ENCODE results near the gene FAM50B. TPM values are rescaled to one million over a fixed set of nuclear protein-coding genes. Genes with fewer than 3 reads are reported as not detected.

Gene FAM50B
- total and polyA plus RNA-seq, 2 of the 4 experiments (the other 2 are of a cell fraction): 4.1 to 7.4 TPM

DNA sequence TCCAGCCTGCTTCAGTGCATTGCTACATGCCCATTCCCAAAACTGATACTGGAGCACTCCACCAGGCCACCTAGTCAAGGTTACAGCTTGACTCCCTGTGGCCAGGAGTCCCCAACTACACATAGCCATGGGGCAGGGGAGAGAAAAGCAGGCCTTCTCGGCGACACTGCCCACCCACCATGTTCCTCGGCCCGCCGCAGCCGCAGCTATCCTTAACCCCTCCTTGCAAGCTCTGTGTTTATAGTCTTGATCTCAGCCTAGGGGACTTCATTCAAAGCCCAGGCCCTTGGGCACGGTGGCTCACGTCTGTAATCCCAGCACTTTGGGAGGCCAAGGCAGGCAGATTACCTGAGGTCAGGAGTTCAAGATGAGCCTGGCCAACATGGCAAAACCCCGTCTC is 39.2 kb upstream of the FAM50B start:
- ATAC-seq (ENCODE audit: low read depth): no peak
- no TSS peak for BruUV-seq (replicated peaks)
- Histone ChIP-seq H4K91ac (ENCODE audit: insufficient read depth, low read depth, low read length) (peak overlapping the region; percentile 82), H3K9ac (ENCODE audit: low read depth, low read length) (no peak overlapping the region), H3K9me3 (ENCODE audit: control insufficient read depth, insufficient read depth, low read length) (no peaks in the 10 kb centered on the region), H2BK20ac (ENCODE audit: low read depth, low read length) (peak overlapping the region; percentile 66), H3K4me2 (ENCODE audit: low read depth, low read length) (no peak overlapping the region), H4K5ac (ENCODE audit: low read depth, low read length) (no peak overlapping the region), H2AK5ac (ENCODE audit: low read depth, low read length) (peak overlapping the region; percentile 93), H4K20me1 (ENCODE audit: insufficient read depth, low read length) (no peaks in the 10 kb centered on the region), H3K9me1 (ENCODE audit: insufficient read depth, low read length) (peaks cover 36% of the 10 kb centered on the region), H2AK9ac (replicated peaks; ENCODE audit: low read depth, low read length, poor library complexity) (peak overlapping the region; percentile 17), H3K27ac (ENCODE audit: insufficient read depth, low read length) (no peak overlapping the region), H2BK5ac (ENCODE audit: low read depth, low read length, poor library complexity, severe bottlenecking) (peak overlapping the region; percentile 52), H3K14ac (replicated peaks; ENCODE audit: low read depth, low read length) (no peak overlapping the region; the same call in 1 of the 2 replicates), H2AFZ (replicated peaks; ENCODE audit: low read length, poor library complexity) (peak overlapping the region; percentile 72), H3K4me3 (ENCODE audit: insufficient read depth, low read depth, low read length) (no peak overlapping the region), H2BK15ac (ENCODE audit: low read depth, low read length) (peak overlapping the region; percentile 94), H3K56ac (ENCODE audit: extremely low read depth, insufficient read depth, low read length) (no peak overlapping the region), H3K36me3 (ENCODE audit: control insufficient read depth, insufficient read depth, low read length) (no peaks in the 10 kb centered on the region), H3K4ac (ENCODE audit: low read depth, low read length) (peak overlapping the region; percentile 92), H3K23ac (ENCODE audit: low read depth, low read length) (0 out of 2 replicates have a peak overlapping the region, but pooled peaks have one; percentile 38), H4K8ac (ENCODE audit: low read depth in 2 of 2, low read length in 2 of 2) (peak overlapping the region in 1 of 2 experiments; percentile 22; a peak in 1 of 4 replicates), H3K79me1 (ENCODE audit: low read depth in 1 of 2, low read length in 2 of 2) (peaks cover 0 to 17% of the 10 kb centered on the region in 2 experiments; a peak in 1 of 4 replicates), H2BK120ac (ENCODE audit: low read depth, low read length) (peak overlapping the region; percentile 85), H3K4me1 (ENCODE audit: control insufficient read depth, insufficient read depth, low read length) (peaks cover 24% of the 10 kb centered on the region), H3K27me3 (ENCODE audit: control insufficient read depth, insufficient read depth, low read length) (no peaks in the 10 kb centered on the region), H3K18ac (ENCODE audit: low read depth, low read length) (no peak overlapping the region)
- dilution Hi-C loops (cut with HindIII; ENCODE audit: low sequenced_read_pairs, unreplicated experiment): no loop called here
- CTCF ChIA-PET: interaction anchor here (1.2 to 1.5 kb wide), 2 partner anchors 74 to 168 kb away, joined by 3 read pairs; no protein-coding TSS in a partner anchor
- POLR2A ChIA-PET (ENCODE audit: unreplicated experiment): interaction anchor here (0.5 kb wide), 1 partner anchor 180 kb away, joined by 5 read pairs; no protein-coding TSS in a partner anchor
- in situ Hi-C loops (cut with MboI; ENCODE audit: low sequenced_read_pairs): loop anchor here (10.0 kb wide), 1 partner anchor 55 kb away; the partner anchor contains the start of gene PXDC1
- 80% methylated on average over 7 of the region's 9 CpGs; no CpG with 5 or more reads in 1 of the 2 experiments for WGBS, 2 experiments (ENCODE audit: extremely low coverage in 2 of 2, insufficient read length in 1 of 2)
- intact Hi-C loops (cut with micrococcal nuclease): loop anchor here (5.0 kb wide), 1 partner anchor 32 kb away; no protein-coding TSS in a partner anchor
- TF ChIP-seq RCOR1 (IDR thresholded peaks at IDR 0.05; ENCODE audit: insufficient replicate concordance, low read length): no peak
- no peak for TF ChIP-seq CEBPB (IDR thresholded peaks at IDR 0.05; ENCODE audit: low read depth, low read length)
- TF ChIP-seq FOS (IDR thresholded peaks at IDR 0.05; ENCODE audit: low read depth, low read length): no peak
- TF ChIP-seq BHLHE40 (IDR thresholded peaks at IDR 0.05; ENCODE audit: low read depth, low read length): no peak
- TF ChIP-seq, protein P1, sequence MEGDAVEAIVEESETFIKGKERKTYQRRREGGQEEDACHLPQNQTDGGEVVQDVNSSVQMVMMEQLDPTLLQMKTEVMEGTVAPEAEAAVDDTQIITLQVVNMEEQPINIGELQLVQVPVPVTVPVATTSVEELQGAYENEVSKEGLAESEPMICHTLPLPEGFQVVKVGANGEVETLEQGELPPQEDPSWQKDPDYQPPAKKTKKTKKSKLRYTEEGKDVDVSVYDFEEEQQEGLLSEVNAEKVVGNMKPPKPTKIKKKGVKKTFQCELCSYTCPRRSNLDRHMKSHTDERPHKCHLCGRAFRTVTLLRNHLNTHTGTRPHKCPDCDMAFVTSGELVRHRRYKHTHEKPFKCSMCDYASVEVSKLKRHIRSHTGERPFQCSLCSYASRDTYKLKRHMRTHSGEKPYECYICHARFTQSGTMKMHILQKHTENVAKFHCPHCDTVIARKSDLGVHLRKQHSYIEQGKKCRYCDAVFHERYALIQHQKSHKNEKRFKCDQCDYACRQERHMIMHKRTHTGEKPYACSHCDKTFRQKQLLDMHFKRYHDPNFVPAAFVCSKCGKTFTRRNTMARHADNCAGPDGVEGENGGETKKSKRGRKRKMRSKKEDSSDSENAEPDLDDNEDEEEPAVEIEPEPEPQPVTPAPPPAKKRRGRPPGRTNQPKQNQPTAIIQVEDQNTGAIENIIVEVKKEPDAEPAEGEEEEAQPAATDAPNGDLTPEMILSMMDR (conservative IDR thresholded peaks at IDR 0.05; ENCODE audit: low read depth, low read length): no peak
- TF ChIP-seq RFX5 (IDR thresholded peaks at IDR 0.05; ENCODE audit: low read depth, low read length): no peak
- TF ChIP-seq POLR2A (IDR thresholded peaks at IDR 0.05; ENCODE audit: low read depth, low read length): no peak
- TF ChIP-seq, protein P2, sequence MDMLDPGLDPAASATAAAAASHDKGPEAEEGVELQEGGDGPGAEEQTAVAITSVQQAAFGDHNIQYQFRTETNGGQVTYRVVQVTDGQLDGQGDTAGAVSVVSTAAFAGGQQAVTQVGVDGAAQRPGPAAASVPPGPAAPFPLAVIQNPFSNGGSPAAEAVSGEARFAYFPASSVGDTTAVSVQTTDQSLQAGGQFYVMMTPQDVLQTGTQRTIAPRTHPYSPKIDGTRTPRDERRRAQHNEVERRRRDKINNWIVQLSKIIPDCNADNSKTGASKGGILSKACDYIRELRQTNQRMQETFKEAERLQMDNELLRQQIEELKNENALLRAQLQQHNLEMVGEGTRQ (IDR thresholded peaks at IDR 0.05; ENCODE audit: low read depth, low read length): no peak
- no peak for TF ChIP-seq NFE2L2 (IDR thresholded peaks at IDR 0.05; ENCODE audit: low read depth, low read length)
- no peak for TF ChIP-seq CHD1 (IDR thresholded peaks at IDR 0.05; ENCODE audit: low read depth, low read length)
- no peak for TF ChIP-seq RAD21 (IDR thresholded peaks at IDR 0.05; ENCODE audit: low read length)
- no peak for TF ChIP-seq SMC3 (IDR thresholded peaks at IDR 0.05; ENCODE audit: low read depth, low read length)
- TF ChIP-seq MXI1 (IDR thresholded peaks at IDR 0.05; ENCODE audit: borderline replicate concordance, low read depth, low read length): no peak
- no peak for TF ChIP-seq MAZ (IDR thresholded peaks at IDR 0.05; ENCODE audit: borderline replicate concordance, low read depth, low read length)
- no peak for TF ChIP-seq MAFK (IDR thresholded peaks at IDR 0.05; ENCODE audit: low read depth, low read length)
- TF ChIP-seq, protein P3, sequence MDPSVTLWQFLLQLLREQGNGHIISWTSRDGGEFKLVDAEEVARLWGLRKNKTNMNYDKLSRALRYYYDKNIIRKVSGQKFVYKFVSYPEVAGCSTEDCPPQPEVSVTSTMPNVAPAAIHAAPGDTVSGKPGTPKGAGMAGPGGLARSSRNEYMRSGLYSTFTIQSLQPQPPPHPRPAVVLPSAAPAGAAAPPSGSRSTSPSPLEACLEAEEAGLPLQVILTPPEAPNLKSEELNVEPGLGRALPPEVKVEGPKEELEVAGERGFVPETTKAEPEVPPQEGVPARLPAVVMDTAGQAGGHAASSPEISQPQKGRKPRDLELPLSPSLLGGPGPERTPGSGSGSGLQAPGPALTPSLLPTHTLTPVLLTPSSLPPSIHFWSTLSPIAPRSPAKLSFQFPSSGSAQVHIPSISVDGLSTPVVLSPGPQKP (IDR thresholded peaks at IDR 0.05; ENCODE audit: borderline replicate concordance, low read depth, low read length): no peak
- DNase-seq: no peak

Measured in IMR-90 (cell line).